GM15510 (cell line): ENCODE results near the gene DLG4.

Experiments
- POLR2A ChIP-seq: IDR thresholded peaks from 3 replicates; pipeline ENCODE4 v1.6.1; 2011; ENCODE audit warnings: borderline replicate concordance; ENCODE audit not compliant: insufficient read length; ENCODE audit errors: extremely low read depth

The DLG4 gene

GRCh38 chr17:7239091-7240027, 19.7 kb upstream of the DLG4 start, which contains the start of gene PHF23:
PHF23 (minus strand) TSS chr17:7239457; CDS start chr17:7239279, 178 bp downstream.
- peak; percentile 43 for TF ChIP-seq POLR2A

GRCh38 chr17:7238420-7239090, 18.9 kb upstream of the DLG4 start:
- no peak for TF ChIP-seq POLR2A

- peak; percentile 57 for TF ChIP-seq POLR2A
These were observed 18.3 kb upstream of the DLG4 start for GRCh38 chr17:7237761-7238419.

- TF ChIP-seq POLR2A = no peak
These were observed 17.7 kb upstream of the DLG4 start for GRCh38 chr17:7237266-7237760.

GRCh38 chr17:7236808-7237207, 17.2 kb upstream of the DLG4 start:
- TF ChIP-seq POLR2A = no peak

GRCh38 chr17:7235693-7236665, 16.3 kb upstream of the DLG4 start:
- TF ChIP-seq POLR2A = no peak

- TF ChIP-seq POLR2A = peak; percentile 78
These were observed 14.7 kb upstream of the DLG4 start, which contains the start of gene DVL2 for GRCh38 chr17:7234083-7234951. DVL2 (minus strand) TSS chr17:7234517; CDS start chr17:7234262, 255 bp downstream.

- no peak for TF ChIP-seq POLR2A
These were observed 14.1 kb upstream of the DLG4 start for GRCh38 chr17:7233701-7234082.

GRCh38 chr17:7232114-7232513, 12.5 kb upstream of the DLG4 start:
- TF ChIP-seq POLR2A = no peak

- TF ChIP-seq POLR2A = no peak
These were observed 9.9 kb upstream of the DLG4 start for GRCh38 chr17:7229504-7229903.

- TF ChIP-seq POLR2A = no peak
These were observed 9.3 kb upstream of the DLG4 start for GRCh38 chr17:7228920-7229319.

GRCh38 chr17:7226721-7227710, 7.4 kb upstream of the DLG4 start:
- no peak for TF ChIP-seq POLR2A

- no peak for TF ChIP-seq POLR2A
These were observed 6.2 kb upstream of the DLG4 start for GRCh38 chr17:7225711-7226331.
